Measurements from ENCODE around the gene IRF1. TPM values are rescaled to one million over a fixed set of nuclear protein-coding genes. Genes with fewer than 3 reads are reported as not detected.
"Not testable (repeated sequence)": the region's sequence is repeated elsewhere in the genome, so short reads cannot be mapped to it uniquely, and the experiment has no call there.

IRF1 gene
- total RNA-seq, 1 donor from 2014 or later = 10.7 TPM

DNA sequence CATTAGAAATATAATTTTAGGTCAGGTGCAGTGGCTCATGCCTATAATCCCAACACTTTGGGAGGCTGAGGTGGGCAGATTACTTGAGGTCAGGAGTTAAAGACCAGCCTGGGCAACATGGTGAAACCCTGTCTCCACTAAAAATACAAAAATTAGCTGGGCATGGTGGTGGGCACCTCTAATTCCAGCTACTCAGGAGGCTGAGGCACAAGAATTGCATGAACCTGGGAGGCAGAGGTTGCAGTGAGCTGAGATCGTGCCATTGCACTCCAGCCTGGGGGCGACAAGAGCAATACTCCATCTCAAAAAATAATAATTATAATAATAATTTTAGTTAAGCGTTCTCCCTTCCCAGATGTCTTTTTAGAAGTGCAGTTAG, 52.3 kb downstream of the IRF1 start:
- not testable (repeated sequence) for DNase-seq

DNA sequence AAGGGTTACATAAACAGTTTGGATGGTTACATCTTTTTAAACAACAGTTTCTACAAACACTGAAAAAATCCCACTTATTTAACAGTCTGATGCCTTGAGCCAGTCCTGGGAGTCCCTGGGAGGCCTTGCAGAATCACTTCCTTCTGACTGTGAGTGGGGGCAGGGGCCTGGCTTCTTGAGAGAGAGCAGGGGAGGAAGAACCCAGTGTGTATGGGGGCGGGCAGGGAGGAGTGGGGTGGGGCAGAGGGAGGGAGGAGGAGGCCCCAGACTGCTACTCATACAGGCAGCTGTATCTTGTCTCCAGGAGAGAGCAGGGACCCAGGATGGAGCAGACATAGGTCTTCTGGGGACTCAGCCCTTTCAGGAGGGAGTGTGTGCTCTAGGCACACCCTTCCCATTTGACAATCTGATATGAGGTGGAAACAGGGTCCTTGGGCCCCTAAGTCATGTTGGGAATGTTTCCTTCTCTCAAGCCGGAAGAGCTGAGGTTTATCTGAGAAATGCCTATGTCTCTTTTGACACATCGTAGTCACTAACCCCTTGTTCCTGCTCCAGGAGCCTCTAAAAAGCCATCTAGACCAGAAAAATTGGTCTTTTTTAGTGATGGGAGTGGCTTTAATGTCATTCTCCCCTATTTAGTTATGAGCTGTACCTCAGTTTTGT, 52.8 kb downstream of the IRF1 start:
- DNase-seq = peak; percentile 59

DNA sequence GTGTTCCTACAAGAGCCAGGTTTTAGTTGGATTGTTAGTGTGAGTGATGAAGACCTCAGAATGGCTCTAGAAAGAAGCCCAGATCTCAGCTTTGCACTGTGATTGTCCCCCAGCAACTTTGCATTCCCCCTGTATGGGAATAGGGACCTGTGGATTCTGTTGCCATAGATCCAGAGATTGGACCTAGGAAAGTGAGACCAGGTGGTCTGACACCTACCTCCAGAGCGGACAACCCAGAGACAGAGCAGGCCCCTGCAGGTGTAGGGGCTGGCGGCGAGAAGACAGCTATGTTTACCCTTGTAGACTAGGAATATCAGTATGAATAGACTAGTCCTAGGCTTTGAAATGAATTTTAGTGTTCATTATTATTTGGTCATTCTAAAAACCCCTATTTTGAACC, 53.6 kb downstream of the IRF1 start:
- DNase-seq = no peak

DNA sequence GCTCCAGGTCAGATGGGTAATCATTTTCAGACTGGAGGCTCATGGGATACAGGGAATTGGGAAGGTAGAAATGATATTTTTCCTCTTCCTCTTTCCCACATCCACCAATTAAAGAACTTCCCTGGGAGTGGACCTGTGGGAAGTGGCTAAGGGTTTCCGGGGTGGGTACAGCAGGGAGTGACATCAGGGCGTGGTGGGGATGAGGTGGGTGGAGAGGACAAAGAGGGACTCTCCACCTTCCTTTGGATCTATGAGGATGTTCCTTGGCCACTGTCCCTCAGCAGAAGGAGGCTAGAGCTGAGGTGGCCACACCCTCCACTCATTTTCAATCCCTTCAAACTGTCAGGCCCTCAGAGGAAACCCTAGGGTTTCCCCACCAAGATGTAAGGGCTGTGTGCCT, 54.7 kb downstream of the IRF1 start:
- DNase-seq = no peak

DNA sequence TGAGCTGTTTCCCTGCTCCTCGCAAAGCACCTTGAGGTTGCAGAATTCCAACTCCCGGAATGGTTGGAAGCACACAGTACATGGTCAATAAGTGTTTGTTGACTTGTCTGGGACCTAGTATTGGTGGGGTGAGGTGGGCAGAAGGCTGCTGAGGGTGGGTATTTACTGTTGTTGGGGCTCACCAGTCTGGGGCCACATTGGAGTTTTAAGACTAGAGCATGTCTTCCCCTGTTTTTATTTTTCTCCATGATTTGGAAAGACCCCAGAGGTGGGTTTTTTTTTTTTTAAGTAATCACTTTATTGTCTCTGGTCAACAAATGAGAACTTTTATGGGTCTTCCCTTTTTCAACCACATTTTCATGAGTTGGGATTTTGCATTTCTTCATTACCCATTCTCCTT, 55.1 kb downstream of the IRF1 start:
- DNase-seq = no peak

DNA sequence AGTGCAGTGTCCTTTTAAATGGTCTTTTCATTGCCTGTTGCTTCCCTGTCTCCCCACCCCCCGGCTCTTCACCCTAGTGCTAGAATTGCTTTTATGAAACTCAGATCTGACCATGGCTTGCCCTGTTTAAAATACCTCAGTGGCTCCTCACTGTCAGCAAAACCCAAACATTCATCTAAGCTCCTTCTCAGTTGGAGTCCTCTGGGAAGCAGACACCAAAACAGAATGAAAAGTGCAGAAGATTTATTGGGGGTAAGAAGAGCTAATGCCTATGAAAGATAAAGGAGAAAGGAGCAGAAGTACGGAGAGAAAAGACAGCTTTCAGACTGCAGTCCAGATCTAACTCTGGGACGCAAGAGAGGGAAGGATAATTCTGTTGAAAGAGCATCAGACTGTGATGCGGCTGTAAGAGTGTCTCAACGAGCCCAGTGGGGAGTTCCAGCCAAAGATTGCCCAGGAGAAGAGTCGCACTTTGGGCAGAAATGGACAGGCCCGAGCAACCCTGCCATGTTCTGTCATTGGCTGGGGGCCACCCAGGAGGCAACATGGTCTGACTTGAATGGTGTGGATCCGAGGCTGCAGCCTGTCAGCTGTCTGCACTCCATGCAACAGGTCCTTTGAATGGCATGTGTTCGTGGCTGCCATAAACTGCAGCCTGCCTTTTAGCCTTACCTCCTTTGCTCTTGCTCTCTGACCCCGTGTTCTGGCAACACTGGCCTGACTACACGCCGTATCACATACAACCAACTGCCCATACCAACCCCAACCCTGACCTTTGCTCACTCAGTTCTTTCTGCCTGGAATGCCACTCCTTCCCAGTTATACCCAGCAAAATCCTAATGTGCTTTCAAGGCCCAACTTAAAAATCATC, 55.9 kb downstream of the IRF1 start:
- no peak for DNase-seq

DNA sequence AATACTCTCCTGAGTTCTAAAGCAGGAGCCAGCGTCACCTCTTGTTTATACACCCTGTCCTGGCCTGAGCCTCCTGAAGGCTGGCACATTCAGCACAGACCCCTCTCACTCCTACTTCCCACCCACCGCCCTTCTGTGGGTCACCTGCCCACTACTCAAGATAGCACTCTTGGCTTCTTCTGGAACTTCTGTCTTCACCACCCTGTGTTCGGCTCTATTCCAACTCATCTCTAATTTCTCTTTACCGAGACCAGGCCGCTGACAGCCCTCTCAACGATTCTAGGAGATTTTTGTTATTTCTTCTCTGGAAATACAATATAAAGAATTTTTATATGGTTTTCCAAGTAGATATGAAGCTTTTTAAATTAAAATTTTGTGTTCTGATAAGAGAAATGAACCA, 57.4 kb downstream of the IRF1 start:
- DNase-seq = no peak

DNA sequence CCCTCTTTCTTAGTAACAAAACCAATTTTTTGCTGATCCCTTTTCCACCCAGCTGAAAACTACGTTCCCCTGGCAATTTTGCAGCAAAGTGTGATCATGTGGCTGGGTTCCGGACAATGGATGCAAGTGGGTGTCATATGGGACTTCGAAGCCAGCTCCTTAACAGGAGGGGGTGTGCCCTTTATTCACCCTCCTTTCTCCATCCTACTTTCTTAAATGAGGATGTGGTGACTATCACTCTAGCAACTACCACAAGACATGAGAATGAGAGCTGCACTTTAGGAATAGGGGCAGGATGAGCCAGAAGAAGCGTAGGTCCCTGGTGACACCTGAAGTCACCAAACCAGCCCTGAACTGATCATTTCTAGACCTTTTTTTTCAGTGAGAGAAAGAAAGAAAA, 58.9 kb downstream of the IRF1 start:
- no peak for DNase-seq

Small RNAs within 50 kb of the gene (small RNA-seq; reads per million reads assigned to genes)
- gene RF00019 (ENCODE audit: low replicate concordance) = not detected

Other genes with a start within 250 kb of the IRF1 start
- gene PDLIM4, start 233.1 kb downstream of the IRF1 start, total RNA-seq = 49.6 TPM
- 1.7 TPM for gene SLC22A4, start 196.4 kb downstream of the IRF1 start, total RNA-seq
- gene SLC22A5, start 121.1 kb downstream of the IRF1 start, total RNA-seq = 5.9 TPM
- not detected for gene IL5, start 52.7 kb upstream of the IRF1 start, total RNA-seq
- 48.8 TPM for gene RAD50, start 66.2 kb upstream of the IRF1 start, total RNA-seq
- not detected for gene IL13, start 167.4 kb upstream of the IRF1 start, total RNA-seq
- gene IL4, start 183.2 kb upstream of the IRF1 start, total RNA-seq = not detected
- gene KIF3A, start 246.8 kb upstream of the IRF1 start, total RNA-seq = 7.0 TPM

Measured in tongue (tissue), 3 donors.